Fibroblast of skin of left quadriceps (primary cell): ENCODE results near the gene DENND4A.
"Not testable (repeated sequence)": the region's sequence is repeated elsewhere in the genome, so short reads cannot be mapped to it uniquely, and the experiment has no call there.

Experiments used
- DNase-seq, 2 experiments: peaks; one replicate each; pipeline ENCODE4 v3.0.0-alpha.2; 2013; ENCODE audit warnings: low read depth in 2 of 2

The DENND4A gene

DNA sequence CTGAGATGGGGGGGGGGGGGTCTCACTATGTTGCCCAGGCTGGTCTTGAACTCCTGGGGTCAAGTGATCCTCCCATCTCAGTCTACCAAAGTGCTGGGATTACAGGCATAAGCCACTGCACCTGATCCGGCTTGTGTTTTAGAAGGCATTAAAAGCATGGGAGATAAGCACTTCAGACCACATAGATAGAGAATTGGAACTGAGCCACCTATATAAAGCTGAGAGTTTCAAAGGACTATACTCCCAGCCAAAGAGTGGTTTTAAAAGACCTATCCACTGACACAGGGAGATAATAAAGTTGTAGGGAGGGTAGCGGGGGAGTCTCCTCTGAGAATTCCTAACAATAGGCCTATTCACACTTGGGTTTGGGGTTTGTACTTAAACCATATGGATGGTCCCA, 34.8 kb downstream of the DENND4A start:
- DNase-seq = no peak

DNA sequence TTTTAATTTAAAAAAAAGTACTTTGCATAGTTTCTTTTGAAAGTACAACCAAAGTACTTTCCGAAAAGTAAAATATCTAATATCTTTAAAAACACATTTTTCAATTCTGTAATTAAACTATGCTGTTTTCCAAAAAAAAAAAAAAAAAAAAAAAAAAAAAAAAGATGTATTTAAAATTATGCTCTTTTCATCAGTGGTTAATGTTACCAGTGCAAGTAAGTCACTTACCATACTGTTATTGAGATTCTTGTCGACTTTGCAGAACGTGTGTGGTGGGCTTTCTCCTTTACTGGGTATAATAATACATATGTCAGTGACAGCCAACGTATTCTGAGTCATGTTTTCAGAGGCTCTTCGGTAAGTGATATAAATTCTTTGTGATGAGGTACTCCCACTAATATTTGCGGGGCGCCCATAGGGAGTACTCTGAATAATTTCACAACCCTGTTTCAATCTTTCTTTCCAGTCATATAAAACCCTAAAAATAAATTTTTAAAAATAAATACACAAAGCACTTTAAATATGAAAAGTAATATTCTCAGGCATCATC, 39.9 kb downstream of the DENND4A start:
- peak; percentile 10 to 15 for DNase-seq

DNA sequence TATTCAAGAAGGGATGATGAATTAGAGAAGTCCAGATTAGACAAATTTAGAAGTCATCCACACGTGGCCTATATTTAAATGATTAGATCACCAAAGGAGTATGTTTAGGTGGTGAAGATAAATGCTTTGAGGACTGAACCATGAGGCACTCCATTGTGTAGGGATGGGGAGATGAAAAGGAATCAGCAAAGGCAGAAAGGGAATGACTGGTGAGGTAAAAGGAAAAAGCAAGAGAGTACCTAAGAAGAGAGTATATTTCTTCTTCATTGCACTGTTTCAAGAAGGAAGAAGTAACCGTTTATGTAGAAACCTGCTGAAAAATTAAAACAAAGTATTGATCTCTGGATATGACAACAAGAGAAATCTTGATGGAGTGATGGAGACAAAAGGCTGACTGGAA, 40.7 kb downstream of the DENND4A start:
- no peak for DNase-seq

DNA sequence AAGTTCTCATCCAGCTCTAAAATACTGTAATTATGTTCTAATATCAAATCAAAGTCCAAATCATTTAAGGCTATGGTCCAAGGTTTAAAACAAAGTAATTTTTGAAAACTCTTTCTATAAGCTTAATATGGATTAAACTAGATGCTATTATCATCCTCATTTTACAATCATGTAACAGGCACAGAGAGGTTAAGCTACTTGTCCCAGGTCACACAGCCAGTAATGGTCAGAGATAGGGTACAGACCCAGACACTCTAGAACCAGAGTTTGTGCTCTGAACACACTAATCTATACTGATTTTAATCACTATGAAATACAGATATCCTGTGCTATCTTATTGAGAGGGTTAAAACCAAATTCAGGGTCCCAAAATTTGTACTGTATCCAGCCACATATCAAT, 44.8 kb downstream of the DENND4A start:
- no peak for DNase-seq

DNA sequence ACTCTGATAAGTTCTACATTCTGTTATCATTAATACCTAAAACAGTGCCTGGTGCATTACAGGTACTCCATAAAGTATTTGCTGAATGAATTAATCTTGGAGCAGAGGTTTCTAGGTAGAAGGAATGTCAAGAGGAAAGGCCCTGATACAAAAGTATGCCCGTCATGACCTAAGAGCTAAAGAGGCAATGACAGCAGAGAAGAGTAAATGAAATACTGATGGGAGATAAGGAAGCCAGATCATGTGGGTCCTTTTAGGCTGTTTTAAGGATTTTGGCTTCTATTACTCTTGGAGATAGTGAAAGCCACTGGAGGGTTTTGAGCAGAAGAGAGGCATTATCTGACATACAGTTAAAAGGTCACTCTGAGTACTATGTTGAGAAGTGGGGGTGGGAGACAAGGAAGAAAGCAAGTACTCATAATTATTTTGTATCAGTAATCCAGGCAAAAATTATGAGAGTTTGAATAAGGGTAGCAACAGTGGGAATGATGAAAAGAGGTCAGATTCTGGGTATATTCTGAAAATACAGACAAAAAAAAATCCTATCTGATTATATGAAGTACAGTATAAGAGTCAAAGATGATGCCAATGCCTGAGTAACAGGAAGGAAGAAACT, 48.3 kb downstream of the DENND4A start:
- DNase-seq = no peak

DNA sequence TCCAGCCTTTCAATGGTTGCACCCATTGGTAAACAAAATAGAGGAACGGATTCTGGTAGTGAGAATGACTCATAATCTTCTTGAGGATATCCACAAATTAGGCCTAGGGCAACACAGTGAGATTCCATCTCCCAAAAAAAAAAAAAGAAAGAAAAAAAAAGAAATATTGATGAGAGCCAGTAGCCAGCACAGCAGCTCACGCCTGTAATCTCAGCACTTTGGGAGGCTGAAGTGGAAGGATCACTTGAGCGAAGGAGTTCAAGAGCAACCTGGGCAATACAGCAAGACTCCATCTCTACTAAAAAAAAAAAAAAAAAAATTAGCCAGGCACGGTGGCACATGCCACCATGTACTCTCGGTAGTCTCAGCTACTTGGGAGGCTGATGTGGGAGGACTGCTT, 51.9 kb downstream of the DENND4A start:
- DNase-seq = no peak

DNA sequence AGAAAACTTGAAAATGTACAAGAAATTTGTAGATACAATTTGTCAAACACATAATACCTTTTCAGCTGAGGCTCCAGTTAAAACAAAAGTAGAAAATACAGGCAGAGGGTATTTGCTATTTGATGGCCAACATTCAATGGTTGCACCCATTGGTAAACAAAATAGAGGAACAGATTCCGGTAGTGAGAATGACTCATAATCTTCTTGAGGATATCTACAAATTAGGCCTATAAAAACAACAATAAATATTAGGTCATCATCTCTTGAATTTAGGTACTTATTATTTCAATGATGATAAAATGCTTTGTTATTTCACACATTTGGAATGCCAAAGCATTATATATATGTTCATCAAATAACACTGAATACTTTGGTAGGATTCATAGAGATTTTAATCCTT, 53.4 kb downstream of the DENND4A start:
- DNase-seq = no peak

DNA sequence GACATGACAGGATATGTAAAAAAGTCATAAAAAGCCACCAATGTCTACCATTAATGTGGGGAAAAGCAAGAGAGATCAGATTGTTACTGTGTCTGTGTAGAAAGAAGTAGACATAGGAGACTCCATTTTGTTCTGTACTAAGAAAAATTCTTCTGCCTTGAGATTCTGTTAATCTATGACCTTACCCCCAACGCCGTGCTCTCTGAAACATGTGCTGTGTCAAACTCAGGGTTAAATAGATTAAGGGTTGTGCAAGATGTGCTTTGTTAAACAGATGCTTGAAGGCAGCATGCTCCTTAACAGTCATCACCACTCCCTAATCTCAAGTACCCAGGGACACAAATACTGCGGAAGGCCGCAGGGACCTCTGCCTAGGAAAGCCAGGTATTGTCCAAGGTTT, 58.5 kb downstream of the DENND4A start:
- not testable (repeated sequence) for DNase-seq

DNA sequence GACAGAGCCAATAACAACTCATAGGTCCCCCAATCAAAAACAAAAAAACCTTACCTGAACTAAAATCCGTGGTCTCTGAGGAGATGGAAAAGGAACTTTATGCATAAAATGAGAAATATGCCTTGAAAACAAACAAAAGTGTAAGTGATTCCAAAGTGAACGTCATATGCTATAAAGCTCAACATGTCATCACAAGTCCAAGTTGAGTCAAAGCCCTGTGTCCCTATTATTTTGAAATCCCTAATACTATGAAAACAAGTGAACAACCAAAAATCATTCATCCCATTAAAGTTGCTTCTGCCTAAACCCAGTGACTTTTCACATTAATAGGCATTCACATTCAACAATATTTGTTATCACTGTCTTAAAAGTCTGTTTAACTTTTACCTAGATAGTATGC, 59.4 kb downstream of the DENND4A start:
- DNase-seq = no peak

DNA sequence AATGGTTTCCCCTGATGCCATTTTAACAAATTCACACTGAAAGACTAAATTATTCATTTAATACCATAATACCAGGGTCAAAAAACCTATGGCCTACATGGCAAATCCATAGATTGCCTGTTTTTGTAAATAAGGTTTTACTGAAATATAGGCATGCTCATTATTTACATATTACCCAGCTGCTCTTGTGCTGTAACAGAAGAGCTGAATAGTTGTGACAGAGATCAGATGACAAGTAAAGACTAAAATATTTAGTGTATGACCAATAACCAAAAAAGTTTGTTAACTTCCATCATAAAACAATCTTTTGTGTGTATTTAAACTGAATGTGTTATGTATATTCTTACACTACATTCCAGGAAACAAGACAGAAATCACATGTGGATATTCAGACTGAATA, 60.2 kb downstream of the DENND4A start:
- DNase-seq = no peak

DNA sequence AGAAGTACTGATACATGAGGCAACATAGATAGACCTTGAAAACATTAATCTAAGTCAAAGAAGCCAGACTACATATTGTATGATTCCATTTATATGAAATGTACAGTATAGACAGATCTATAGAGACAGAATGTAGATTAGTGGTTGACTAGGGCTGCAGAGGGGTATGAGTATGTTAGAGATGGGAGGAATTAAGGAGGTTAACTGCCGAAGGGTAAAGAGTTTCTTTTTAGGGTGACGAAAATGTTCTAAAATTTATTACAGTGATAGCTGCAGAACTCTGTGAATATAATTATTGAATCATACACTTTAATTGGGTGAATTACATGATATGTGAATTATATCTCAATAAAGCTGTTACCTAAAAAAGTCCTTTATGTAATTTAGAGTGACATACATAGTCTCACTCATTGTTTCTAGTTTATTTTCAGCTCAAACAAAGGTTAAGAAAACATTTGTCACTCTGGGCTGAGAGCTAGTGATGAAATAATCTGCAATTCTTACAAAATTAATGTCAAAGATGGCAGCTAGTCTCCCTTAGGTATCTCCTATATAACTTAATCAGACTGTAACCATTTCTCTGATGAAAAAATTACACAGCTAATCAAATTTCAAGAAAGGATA, 61.4 kb downstream of the DENND4A start:
- peak; percentile 9 to 10 for DNase-seq

DNA sequence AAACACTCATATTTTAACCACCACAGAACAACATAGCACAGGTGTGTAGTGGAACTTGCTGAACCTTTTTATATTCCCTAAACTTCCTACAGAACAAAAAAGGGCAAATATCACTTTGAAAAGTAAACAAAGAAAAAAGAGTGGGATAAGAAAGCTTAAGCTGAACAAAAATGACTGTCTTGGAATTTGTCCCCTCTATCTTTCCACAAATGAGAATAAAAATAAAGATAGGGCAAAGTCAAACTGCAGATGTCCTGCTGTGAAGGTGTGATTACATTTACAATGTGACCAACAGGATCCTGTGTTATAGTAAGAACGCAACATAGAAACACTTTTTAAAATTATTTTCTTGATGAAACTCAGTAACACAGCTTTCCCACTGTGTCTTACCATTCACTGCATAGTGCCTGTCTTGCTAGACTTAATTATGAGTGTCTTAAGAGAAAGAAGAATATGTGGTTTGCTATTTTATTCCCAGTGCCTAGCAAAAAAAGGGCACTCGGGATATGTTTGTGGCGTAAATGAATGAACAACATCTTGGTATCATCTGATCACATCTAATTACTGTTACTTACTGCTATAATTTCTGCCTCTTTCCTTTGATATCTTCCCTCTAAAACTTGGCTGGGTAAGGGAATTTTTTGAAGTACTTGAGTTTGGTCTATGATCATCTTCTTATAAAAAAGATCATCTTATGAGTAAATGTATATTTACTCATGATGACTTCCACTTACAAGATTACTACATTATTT, 67.5 kb downstream of the DENND4A start:
- no peak for DNase-seq

DNA sequence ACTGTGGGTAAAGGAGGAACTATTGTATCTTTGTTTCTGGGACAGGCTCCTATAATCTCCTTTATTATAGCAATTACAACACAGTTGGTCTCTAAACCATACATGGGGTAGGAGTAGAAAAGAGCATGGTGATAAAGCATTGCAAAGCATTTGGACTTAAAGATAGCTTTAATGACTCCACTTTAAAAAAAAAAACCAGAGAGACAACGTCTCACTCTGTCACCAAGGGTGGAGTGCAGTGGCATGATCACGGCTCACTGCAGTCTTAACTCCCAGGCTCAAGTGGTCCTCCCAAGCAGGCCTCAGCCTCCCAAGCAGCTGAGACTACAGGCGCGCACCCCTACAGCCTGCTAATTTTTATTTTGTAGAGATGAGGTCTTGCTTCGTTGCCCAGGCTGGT, 68.2 kb downstream of the DENND4A start:
- no peak for DNase-seq

DNA sequence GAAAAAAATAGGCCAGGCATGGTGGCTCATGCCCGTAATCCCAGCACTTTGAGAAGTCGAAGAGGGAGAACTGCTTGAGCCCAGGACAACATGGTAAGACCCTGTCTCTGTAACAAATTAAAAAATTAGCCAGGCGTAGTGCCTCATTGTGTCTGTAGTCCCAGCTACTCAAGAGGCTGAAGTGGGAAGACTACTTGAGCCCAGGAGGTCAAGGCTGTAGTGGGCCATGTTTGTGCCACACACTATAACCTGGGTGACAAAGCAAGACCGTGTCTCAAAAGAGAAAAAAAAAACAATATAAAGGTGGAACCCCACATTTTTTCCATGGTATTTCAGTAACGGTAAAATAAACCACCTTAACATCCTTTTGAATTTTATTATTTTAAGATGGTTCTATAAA, 69.9 kb downstream of the DENND4A start:
- DNase-seq = no peak

DNA sequence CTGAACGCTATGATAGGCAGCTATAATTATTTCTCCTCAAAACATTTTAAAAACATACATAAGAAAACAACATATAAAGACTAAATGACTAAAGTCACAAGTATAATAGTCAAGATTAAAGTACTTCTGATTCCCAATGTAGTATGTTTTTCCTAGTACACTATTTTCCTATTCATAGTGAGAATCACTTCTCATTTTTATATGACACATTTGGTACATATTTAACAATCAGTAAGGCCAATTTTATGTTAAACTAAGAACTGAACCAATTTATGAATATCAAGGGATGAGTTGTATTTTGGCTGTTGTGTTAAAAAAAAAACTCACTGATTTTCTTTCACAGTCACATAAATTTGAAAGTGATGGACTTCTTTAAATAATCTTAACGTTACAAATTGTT, 79.7 kb downstream of the DENND4A start:
- DNase-seq = no peak

DNA sequence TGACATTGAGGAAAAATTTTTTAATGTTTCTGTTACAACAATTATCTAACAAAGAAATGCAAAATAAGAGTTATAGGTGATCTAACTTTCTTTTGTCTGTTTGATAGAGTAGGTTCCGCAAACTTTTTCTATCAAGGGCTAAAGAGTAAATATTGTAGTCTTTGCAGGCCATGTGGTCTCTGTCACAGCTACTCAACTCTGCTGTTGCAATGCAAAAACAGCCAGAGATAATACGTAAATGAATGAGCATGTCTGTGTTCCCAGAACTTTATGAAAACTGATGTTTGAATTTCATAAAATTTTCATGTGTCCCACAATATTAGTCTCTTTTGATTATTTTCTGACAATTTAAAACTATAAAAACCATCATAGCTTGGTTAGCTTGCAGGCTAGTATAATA, 97.0 kb downstream of the DENND4A start:
- DNase-seq = no peak

DNA sequence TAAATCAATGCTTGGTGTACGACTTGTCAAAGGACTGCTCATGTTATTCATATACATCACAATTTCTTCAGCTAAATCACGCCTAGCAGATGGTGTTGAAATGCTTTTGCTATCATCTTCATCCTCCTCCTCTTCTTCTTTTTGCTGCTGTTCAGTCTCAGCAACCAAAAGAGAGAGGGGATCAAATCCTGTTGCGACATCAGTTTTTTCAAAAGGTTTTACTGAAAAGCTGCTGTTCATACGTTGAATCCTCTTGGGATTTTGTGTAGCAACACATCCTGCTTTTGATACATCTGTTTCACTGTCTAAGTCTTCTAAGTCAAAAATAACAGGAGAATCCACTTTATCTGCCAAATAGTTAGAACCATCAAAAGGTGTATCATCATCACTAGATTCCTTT, 101.3 kb downstream of the DENND4A start:
- DNase-seq = no peak

DNA sequence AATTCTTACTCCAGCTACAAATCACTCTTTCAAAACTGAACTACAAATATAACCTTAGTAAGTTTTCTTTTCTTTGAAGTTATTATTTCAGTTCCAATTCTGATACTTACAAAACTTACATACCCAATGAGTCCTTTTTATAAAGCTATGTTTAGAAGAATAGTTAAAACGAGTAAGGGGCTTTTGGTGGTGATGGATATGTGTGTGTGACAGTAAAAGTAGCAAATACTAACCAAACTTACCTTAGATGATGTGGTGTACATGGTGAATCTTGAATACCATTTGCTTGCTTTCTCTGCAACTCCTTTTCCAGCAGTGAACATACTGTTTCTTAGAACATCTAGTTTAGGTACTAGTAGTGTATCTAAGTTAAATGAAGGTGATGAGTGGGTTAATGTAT, 101.9 kb downstream of the DENND4A start:
- no peak for DNase-seq

DNA sequence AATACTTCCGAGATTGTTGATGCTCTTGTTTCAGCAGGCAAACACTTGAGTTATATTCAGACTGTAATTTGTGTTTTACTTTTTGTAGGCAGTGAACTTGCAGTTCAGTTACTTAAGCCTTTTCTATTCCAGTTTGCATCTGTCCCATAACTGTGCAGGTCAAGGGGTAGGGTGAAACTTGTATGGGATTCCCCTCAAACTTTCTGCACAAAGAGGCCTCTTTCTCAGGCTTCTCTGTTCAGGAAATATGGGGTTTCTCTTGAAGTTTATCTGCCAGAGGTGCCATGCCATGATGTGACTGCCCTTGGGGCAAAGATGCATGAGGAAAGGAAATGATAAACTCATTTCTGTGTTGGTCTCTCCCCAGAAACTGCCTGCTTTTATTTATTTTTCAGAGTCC, 103.6 kb downstream of the DENND4A start:
- no peak for DNase-seq

DNA sequence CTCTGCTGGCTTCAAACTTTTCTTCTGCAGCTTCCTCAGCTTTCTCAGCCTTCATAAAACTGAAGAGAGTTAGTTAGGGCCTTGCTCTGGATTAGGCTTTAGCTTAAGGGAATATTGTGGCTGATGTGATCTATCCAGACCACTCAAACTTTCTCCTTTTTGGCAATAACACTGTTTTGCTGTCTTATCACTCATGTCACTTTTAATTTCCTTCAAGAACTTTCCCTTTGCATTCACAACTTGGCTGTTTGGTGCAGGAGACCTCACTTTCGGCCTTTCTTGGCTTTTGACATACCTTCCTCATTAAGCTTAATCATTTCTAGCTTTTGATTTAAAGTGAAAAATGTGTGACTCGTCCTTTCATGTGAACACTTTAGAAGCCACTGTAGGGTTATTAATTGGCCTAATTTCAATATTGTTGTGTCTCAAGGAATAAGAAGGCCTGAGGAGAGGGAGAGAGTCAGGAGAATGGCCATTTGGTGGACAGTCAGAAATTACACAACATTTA, 109.6 kb downstream of the DENND4A start:
- DNase-seq = no peak

DNA sequence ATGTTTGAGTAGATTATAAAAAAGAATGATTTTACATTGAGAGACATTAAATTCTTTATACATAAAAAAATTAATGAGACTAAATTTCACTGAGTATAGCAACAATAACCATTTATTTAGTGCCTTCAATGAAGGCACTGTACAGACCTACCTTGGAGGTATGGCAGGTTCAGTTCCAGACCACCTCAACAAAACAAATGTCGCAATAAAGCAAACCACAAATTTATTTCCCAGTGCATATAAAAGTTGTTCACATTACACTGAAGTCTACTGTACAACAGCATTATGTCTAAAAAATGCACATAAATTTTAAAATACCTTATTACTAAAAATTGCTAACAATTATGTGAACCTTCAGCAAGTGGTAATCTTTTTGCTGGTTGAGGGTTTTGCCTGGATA, 111.5 kb downstream of the DENND4A start:
- no peak for DNase-seq

DNA sequence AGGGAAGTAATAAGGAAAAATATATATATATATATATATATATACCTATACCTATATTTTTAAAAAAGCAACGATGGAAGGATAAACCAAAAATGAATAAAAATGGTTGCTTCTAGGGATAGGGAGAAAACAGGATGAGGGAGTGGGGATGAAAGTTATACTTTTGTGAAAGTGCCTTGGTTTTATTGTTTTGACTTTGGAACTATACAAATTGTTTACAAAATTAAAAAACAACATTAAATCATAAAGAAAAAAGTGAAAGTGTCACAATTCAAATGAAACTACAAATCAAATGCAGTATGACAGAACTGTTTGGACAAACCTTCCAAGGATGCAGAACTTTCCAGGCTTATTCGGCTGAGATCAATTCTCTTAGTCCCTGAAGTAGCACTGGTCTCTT, 116.0 kb downstream of the DENND4A start:
- DNase-seq = no peak

DNA sequence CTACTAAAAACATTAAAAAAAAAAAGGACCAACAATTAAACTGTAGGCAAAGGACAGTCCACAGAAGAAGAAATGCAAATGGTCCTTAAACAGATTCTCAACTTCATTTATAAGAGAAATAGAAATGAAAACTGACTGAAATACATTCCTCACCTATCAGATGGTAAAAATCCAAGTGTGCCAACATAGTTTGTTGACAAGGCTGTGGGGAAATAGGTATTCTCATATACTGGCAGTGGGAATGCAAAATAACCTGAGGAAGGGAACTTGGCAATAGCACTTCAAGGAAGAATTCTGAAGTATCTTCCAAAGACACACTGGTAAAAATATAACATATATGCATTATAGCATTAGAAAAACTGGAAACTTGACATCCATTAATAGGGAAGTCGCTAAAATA, 116.5 kb downstream of the DENND4A start:
- DNase-seq = no peak
